ENCODE results near the gene CER1.

The CER1 gene, protein sequence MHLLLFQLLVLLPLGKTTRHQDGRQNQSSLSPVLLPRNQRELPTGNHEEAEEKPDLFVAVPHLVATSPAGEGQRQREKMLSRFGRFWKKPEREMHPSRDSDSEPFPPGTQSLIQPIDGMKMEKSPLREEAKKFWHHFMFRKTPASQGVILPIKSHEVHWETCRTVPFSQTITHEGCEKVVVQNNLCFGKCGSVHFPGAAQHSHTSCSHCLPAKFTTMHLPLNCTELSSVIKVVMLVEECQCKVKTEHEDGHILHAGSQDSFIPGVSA

GRCh38 chr9:14722391-14723035, at the start of gene CER1:
CER1 (minus strand) TSS chr9:14722733; CDS start chr9:14722672, 61 bp downstream.
- peak; percentile 83 for DNase-seq

- no peak for DNase-seq
These were observed 48.1 kb upstream of the CER1 start for GRCh38 chr9:14770592-14770991.

DNA sequence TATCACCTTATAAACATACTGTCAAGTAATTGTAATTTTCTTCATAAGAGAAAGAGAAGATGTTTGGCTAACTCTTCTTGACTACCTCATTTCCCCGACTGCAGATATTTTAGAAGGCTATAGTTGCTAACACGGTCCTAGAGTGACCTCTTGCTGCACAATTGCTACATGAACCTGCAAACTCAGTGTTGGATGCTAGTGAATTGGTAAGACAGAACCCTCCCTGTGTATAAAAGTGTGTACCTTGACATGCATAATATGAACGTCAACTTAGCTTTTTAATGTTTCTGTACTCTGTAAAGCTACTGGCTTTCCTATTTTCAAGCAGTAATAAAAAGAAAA, 46.7 kb upstream of the CER1 start:
- peak; percentile 64 for DNase-seq

DNA sequence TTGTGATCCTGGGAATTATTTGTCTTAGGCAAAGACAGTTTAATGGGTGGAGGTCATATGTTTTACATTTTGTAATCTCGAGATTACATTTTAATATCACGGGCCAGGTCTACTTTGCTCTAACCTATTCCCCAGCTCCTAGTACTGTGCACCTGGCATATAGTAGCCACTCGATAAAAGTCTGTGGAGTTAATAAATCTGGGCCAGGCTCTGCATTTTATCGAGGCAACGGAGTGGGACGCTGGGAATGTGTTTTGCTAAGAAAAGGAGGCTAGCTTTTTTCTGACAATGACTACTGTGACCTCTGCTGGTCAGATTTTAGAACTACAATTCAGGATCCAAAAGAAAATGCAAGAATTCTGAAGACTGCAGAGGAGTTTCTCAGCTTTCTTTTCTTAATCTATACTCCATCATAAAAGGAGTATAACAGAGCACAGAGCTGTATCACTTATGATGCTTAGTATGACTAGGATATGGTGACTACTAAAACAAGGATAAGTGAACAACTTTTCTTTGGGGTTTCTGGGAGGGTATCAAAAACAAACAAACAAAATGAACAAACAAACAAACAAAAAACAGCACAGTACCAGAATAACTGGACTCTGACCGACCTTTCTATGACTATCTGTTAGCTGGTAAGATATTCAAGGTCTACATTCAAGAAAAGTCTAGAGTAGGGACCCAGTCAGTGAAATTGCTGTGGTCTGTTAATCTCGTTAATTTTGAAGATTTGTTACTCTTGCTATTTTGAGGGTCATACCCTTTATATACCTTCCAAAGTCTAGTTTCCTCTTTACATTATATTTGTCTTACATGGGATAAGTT, 46.1 kb upstream of the CER1 start:
- DNase-seq: peak; percentile 44

DNA sequence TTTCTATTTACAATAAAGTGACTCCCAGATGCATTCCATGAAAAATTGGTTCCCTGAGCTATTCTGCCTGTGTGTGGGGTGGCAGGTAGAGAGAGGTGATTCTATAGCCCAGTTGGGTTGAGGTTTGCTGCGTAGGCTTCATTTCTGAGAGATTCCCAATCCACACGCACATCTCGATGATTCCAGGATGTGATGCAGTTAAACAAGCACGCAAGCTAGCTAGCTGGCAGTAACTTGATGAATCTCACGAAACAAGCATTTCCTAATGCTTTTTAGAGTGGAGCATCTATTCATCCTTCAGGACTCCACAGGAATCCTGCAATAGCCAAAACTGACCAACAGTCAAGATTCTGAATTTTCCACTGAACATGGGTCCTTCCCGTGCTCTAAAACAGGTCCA, 43.8 kb upstream of the CER1 start:
- DNase-seq: no peak

DNA sequence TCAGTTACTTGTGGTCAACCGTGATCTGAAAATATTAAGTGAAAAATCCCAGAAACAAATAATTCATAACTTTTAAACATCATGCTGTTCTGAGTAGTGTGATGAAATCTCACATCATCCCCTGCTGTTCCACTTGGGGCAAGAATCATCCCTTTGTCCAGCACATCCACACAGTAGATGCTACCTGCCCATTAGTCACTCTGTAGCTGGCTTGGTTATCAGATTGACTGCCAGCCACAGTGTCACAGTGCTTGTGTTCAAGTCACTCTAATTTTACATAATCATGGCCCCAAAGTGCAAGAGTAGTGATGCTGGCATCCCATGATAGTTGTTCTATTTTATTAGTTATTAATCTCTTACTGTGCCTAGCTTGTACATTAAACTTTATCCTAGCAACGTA, 39.1 kb upstream of the CER1 start:
- DNase-seq: no peak

GRCh38 chr9:14760060-14760459, 37.5 kb upstream of the CER1 start:
- DNase-seq: no peak

DNA sequence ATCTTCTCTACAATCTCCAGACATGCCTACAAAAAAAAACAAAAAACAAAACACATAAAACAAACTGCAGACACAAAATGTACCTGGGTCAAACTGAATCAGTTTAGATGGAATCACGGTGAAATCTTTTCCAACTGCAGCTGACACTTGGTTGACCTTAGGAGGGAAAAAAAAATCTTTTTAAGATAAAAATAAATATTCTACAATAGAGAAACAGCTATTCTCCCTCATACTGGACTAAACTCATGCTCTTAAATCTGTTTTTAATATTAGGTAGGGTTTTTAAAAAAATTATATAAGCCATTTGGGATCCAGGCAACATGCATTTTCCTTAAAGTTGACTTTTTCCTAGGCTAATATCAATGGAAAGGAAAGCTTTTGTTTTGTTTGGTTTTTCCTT, 33.8 kb upstream of the CER1 start:
- DNase-seq: no peak

- DNase-seq: no peak
These were observed 30.3 kb upstream of the CER1 start for GRCh38 chr9:14752871-14753270.

GRCh38 chr9:14752271-14752670, 29.7 kb upstream of the CER1 start:
- no peak for DNase-seq

- DNase-seq: no peak
These were observed 28.3 kb upstream of the CER1 start for GRCh38 chr9:14750821-14751220.

GRCh38 chr9:14749741-14750211, 27.2 kb upstream of the CER1 start:
- DNase-seq: no peak

- DNase-seq: no peak
These were observed 25.8 kb upstream of the CER1 start for GRCh38 chr9:14748373-14748772.

DNA sequence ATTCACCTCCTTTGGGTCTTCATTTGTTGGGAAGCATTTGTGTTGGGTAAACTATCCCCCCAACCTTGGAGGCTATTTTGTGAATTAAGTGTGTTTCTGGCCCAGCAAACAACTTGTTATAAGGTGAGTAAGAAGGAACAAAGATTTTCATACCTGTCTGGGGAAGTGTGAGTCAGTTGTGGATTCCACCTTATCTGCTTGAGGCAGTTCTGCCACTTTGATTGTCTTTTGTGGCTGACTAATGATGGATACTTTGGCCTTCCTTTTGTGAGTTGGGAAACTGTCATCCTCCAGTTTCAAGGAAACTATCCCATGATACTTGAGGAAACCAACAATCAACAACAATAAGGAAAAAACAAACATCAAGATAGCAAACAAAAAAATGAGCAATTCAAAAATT, 24.6 kb upstream of the CER1 start:
- DNase-seq: no peak

DNA sequence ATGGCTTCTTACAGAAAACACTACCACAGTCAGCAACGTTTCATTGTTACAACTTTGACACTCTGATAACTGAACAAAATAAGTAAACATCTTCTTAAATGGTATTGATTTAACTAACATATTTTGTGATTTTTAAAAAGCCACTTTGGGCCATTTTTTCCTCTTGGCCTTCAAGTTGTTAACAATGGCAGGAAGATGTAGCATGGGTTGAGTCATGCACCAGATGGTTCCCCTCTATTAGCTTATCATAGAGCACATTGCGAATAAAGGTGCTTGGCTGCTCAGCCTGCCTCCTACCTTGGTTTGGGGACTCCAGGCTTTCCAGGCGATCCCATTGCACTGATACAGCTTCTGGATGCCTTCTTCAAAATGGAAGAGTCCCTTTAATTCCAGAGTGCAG, 24.1 kb upstream of the CER1 start:
- no peak for DNase-seq

GRCh38 chr9:14744768-14745167, 22.2 kb upstream of the CER1 start:
- no peak for DNase-seq

- DNase-seq: no peak
These were observed 18.8 kb upstream of the CER1 start for GRCh38 chr9:14741369-14741768.

- no peak for DNase-seq
These were observed 10.6 kb upstream of the CER1 start for GRCh38 chr9:14733133-14733532.

DNA sequence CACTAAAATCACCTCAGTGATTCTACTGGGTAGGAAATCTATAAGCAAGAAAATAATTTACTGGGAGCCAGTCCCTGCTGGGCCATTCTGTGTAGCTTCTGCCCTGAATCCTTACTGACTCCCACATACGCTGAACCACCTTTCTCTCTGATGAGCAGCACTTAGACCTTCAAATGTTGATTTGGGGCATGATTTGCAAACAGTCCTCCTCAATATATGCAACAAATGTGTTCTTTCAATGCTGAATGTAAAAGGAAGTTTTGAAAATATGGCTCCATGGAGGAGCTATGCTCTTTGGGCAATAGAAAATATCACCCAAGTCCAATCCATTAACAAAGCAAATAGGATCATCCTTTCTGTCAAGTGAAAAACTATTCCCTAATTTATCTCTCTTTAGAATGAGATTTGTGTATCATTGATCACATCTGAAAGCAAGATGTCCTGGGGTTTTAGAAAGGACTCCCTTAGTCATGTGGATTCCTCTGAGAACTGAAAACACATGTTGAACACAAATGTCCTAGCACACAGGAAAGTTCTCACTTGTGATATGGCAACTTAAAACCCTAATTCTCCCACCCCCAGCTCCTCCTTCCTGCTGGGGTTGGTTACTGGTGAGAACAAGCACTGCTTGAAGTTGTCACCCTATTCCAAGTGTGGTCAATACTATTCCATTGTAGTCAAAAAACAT, 8.9 kb upstream of the CER1 start:
- DNase-seq: no peak

DNA sequence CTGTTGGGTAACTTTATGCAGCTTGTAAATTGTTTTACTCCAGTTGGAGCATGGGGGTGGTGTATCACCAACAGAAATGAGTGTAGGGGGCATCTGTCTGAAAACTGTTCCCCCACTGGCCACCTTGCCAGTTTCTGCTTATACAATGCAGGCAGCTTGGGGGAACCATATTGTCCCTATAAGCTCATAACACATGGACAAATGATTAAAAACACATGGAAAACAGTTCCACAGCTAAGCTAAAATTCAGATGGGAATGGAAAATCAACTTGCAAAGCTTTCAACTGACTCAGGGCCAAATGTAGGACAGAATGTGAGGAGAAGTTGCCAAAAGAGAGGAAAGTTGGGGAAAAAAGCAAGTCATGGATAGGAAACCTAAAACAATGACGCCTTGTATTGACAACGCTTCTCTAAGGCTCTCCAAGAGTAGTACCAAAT, 7.9 kb upstream of the CER1 start:
- no peak for DNase-seq

GRCh38 chr9:14723301-14723700, 768 bp upstream of the CER1 start:
- DNase-seq: no peak

DNA sequence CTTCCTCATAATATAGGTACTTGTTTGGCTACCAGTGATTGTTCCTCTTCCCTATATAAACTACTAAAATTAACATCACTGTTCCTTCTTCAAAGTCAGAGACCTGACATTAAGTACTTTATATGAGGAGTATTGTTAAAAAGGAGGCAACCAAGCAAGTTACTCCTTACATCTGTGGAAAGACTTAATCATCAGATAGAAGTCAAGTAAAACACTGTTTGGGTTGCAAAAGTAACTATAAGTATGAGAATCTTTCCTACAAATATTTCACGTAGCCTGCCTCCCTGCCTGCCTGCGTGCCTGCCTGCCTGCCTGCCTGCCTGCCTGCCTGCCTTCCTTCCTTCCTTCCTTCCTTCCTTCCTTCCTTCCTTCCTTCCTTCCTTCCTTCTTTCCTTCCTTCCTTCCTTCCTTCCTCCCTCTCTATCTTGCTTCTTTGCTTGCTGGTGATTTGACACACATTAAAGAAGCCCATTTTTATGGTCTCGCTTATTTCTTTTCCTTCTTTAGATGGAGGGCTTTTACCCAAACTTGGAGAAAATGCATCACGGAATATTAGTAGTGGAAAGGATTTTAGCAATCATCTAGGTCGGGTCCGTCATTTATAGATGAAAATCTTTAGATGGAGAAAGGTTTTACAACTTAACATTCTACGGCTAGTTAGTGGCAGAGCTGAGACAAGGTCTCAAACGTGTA, 3.2 kb downstream of the CER1 start:
- DNase-seq: no peak

- no peak for DNase-seq
These were observed 7.4 kb downstream of the CER1 start for GRCh38 chr9:14715102-14715501.
